Neutrophil (primary cell): ENCODE results near the gene NTSR1.

ENCODE experiments used
- H3K27ac ChIP-seq: fragments of 200-600 bp; sonication (generic); 2 replicates; pipeline ENCODE4 v1.5.1; 2016; ENCODE audit warnings: mild to moderate bottlenecking, moderate library complexity
- H3K27me3 ChIP-seq: fragments of 200-600 bp; sonication (generic); 2 replicates; pipeline ENCODE4 v1.6.0; 2016; ENCODE audit warnings: mild to moderate bottlenecking
- H3K36me3 ChIP-seq: fragments of 200-600 bp; sonication (generic); 2 replicates; pipeline ENCODE4 v1.5.1; 2017
- H3K4me1 ChIP-seq, 2 experiments: fragments of 200-600 bp in 1 of 2; sonication (generic) in 1 of 2; 1 replicate in 1 of 2; 2 replicates in 1 of 2; pipeline versions ENCODE4 v1.5.1 to v1.6.1; 2013 to 2016; ENCODE audit warnings: low read depth in 1 of 2, low read length in 1 of 2, mild to moderate bottlenecking in 1 of 2, moderate library complexity in 1 of 2; ENCODE audit not compliant: control insufficient read depth in 1 of 2, insufficient read depth in 1 of 2
- H3K4me3 ChIP-seq, 2 experiments: fragments of 200-600 bp in 1 of 2; sonication (generic) in 1 of 2; 1 replicate in 1 of 2; 2 replicates in 1 of 2; pipeline ENCODE4 v1.5.1; 2013 to 2016; ENCODE audit warnings: low read depth in 1 of 2, low read length in 1 of 2, mild to moderate bottlenecking in 1 of 2, moderate library complexity in 1 of 2
- H3K9me3 ChIP-seq: fragments of 200-600 bp; sonication (generic); 2 replicates; pipeline ENCODE4 v1.5.1; 2016
- CTCF ChIP-seq: fragments of 200-600 bp; sonication (generic); IDR thresholded peaks from 2 replicates; pipeline ENCODE4 v1.5.1; 2016; ENCODE audit warnings: antibody characterized with exemption

Gene NTSR1

GRCh38 chr20:62710886-62711702, 2.5 kb downstream of the NTSR1 start:
- H3K36me3 ChIP-seq, result no peaks in the 10 kb centered on the region
- H3K27ac ChIP-seq, result no peak overlapping the region
- no peak overlapping the region for H3K4me3 ChIP-seq
- peaks cover 7 to 15% of the 10 kb centered on the region in 2 experiments for H3K4me1 ChIP-seq
- no peak for TF ChIP-seq CTCF
- no peaks in the 10 kb centered on the region for H3K9me3 ChIP-seq
- peaks cover 50% of the 10 kb centered on the region for H3K27me3 ChIP-seq

- Histone ChIP-seq H3K9me3 (no peaks in the 10 kb centered on the region), H3K36me3 (no peaks in the 10 kb centered on the region), H3K27ac (no peak overlapping the region), H3K4me1 (peaks cover 7 to 15% of the 10 kb centered on the region in 2 experiments), H3K27me3 (peaks cover 50% of the 10 kb centered on the region), H3K4me3 (no peak overlapping the region)
- no peak for TF ChIP-seq CTCF
Observed at GRCh38 chr20:62711703-62712101, 3.1 kb downstream of the NTSR1 start.

GRCh38 chr20:62712606-62713005, 4.0 kb downstream of the NTSR1 start:
- no peaks in the 10 kb centered on the region for H3K9me3 ChIP-seq
- peaks cover 41% of the 10 kb centered on the region for H3K27me3 ChIP-seq
- TF ChIP-seq CTCF, result no peak
- H3K4me1 ChIP-seq, result peaks cover 7 to 15% of the 10 kb centered on the region in 2 experiments
- no peak overlapping the region for H3K27ac ChIP-seq
- H3K4me3 ChIP-seq, result no peak overlapping the region
- no peaks in the 10 kb centered on the region for H3K36me3 ChIP-seq

GRCh38 chr20:62714006-62714405, 5.4 kb downstream of the NTSR1 start:
- peaks cover 27% of the 10 kb centered on the region for H3K27me3 ChIP-seq
- H3K4me3 ChIP-seq, result no peak overlapping the region
- no peaks in the 10 kb centered on the region for H3K9me3 ChIP-seq
- TF ChIP-seq CTCF, result no peak
- H3K36me3 ChIP-seq, result no peaks in the 10 kb centered on the region
- no peak overlapping the region for H3K27ac ChIP-seq
- H3K4me1 ChIP-seq, result peaks cover 3 to 4% of the 10 kb centered on the region in 2 experiments

- H3K4me1 ChIP-seq, result no peaks in the 10 kb centered on the region
- no peak overlapping the region for H3K4me3 ChIP-seq
- peaks cover 19% of the 10 kb centered on the region for H3K27me3 ChIP-seq
- H3K27ac ChIP-seq, result no peak overlapping the region
- no peaks in the 10 kb centered on the region for H3K9me3 ChIP-seq
- no peak for TF ChIP-seq CTCF
- no peaks in the 10 kb centered on the region for H3K36me3 ChIP-seq
Observed at GRCh38 chr20:62714799-62715198, 6.2 kb downstream of the NTSR1 start.
